ENCODE results near the gene PIEZO2.
"Not testable (repeated sequence)": the region's sequence is repeated elsewhere in the genome, so short reads cannot be mapped to it uniquely, and the experiment has no call there.

The PIEZO2 gene

GRCh38 chr18:10923551-10924070, 225.8 kb downstream of the PIEZO2 start:
- DNase-seq = no peak

GRCh38 chr18:10923141-10923540, 226.2 kb downstream of the PIEZO2 start:
- DNase-seq = no peak

- not testable (repeated sequence) for DNase-seq
Observed at GRCh38 chr18:10922712-10923111, 226.7 kb downstream of the PIEZO2 start.

- not testable (repeated sequence) for DNase-seq
Observed at GRCh38 chr18:10920309-10920708, 229.1 kb downstream of the PIEZO2 start.

GRCh38 chr18:10919851-10920250, 229.5 kb downstream of the PIEZO2 start:
- DNase-seq = no peak

GRCh38 chr18:10916865-10917264, 232.5 kb downstream of the PIEZO2 start:
- no peak for DNase-seq

GRCh38 chr18:10916387-10916786, 233.0 kb downstream of the PIEZO2 start:
- no peak for DNase-seq

- DNase-seq = not testable (repeated sequence)
Observed at GRCh38 chr18:10915748-10916147, 233.6 kb downstream of the PIEZO2 start.

- DNase-seq = not testable (repeated sequence)
Observed at GRCh38 chr18:10914610-10915009, 234.8 kb downstream of the PIEZO2 start.

- DNase-seq = no peak
Observed at GRCh38 chr18:10913919-10914318, 235.4 kb downstream of the PIEZO2 start.

GRCh38 chr18:10912790-10913545, 236.4 kb downstream of the PIEZO2 start:
- DNase-seq = no peak

GRCh38 chr18:10909724-10910123, 239.6 kb downstream of the PIEZO2 start:
- DNase-seq = no peak

GRCh38 chr18:10908760-10909159, 240.6 kb downstream of the PIEZO2 start:
- no peak for DNase-seq

- DNase-seq = no peak
Observed at GRCh38 chr18:10907749-10908148, 241.6 kb downstream of the PIEZO2 start.

- DNase-seq = no peak
Observed at GRCh38 chr18:10901329-10901728, 248.0 kb downstream of the PIEZO2 start.

GRCh38 chr18:10900435-10900834, 248.9 kb downstream of the PIEZO2 start:
- no peak for DNase-seq

GRCh38 chr18:10899481-10899880, 249.9 kb downstream of the PIEZO2 start:
- no peak for DNase-seq

GRCh38 chr18:10898417-10898974, 250.9 kb downstream of the PIEZO2 start:
- DNase-seq = no peak

GRCh38 chr18:10896851-10897250, 252.5 kb downstream of the PIEZO2 start:
- no peak for DNase-seq

GRCh38 chr18:10895976-10896375, 253.4 kb downstream of the PIEZO2 start:
- no peak for DNase-seq

GRCh38 chr18:10894501-10894900, 254.9 kb downstream of the PIEZO2 start:
- no peak for DNase-seq

- no peak for DNase-seq
Observed at GRCh38 chr18:10893761-10894160, 255.6 kb downstream of the PIEZO2 start.

GRCh38 chr18:10893196-10893595, 256.2 kb downstream of the PIEZO2 start:
- no peak for DNase-seq

GRCh38 chr18:10892786-10893185, 256.6 kb downstream of the PIEZO2 start:
- DNase-seq = no peak

- no peak for DNase-seq
Observed at GRCh38 chr18:10890022-10890421, 259.3 kb downstream of the PIEZO2 start.
